GM11168 (cell line): Measurements from ENCODE around the gene NCK2.
"Not testable (repeated sequence)": the region's sequence is repeated elsewhere in the genome, so short reads cannot be mapped to it uniquely, and the experiment has no call there.

Source experiments
- in situ Hi-C: fragments of 300-500 bp; cut with MboI; formaldehyde crosslinking; loops from one replicate; pipeline ENCODE4 v1.12.0; 2022; ENCODE audit warnings: low sequenced_read_pairs; ENCODE audit not compliant: unreplicated experiment

The NCK2 gene

GRCh38 chr2:105753380-105753779 is 8.7 kb downstream of the NCK2 start:
- in situ Hi-C loops, result no loop called here

DNA sequence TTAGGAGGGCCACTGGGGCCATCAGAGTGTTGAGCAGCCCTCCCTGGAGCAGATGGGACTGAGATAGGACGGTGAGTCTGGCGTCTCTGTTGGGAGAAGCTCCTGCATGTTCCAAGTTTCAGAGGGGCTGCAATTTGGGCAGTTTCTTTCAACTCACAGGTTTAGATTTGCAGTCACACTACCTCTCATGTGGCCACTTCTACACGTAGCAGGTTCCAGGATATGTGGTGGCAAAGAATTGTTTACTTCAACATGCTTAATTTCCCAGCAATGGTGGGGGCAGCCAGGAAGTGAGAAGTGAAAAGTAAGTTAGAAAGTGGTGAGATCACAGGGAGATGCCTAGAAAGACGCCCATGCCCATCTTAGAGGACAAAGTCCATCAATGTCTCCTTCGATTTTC is 9.3 kb downstream of the NCK2 start:
- in situ Hi-C loops, result no loop called here

- in situ Hi-C loops, result no loop called here
Observed at GRCh38 chr2:105754994-105755393, 10.3 kb downstream of the NCK2 start.

- in situ Hi-C loops, result no loop called here
Observed at GRCh38 chr2:105755895-105756294, 11.2 kb downstream of the NCK2 start.

GRCh38 chr2:105756435-105756834 is 11.7 kb downstream of the NCK2 start:
- in situ Hi-C loops, result no loop called here

GRCh38 chr2:105756865-105757264 is 12.2 kb downstream of the NCK2 start:
- in situ Hi-C loops, result not testable (repeated sequence)

- in situ Hi-C loops, result no loop called here
Observed at GRCh38 chr2:105757433-105757832, 12.7 kb downstream of the NCK2 start.

GRCh38 chr2:105760191-105760590 is 15.5 kb downstream of the NCK2 start:
- in situ Hi-C loops, result no loop called here

GRCh38 chr2:105760639-105761337 is 16.1 kb downstream of the NCK2 start:
- in situ Hi-C loops, result no loop called here

DNA sequence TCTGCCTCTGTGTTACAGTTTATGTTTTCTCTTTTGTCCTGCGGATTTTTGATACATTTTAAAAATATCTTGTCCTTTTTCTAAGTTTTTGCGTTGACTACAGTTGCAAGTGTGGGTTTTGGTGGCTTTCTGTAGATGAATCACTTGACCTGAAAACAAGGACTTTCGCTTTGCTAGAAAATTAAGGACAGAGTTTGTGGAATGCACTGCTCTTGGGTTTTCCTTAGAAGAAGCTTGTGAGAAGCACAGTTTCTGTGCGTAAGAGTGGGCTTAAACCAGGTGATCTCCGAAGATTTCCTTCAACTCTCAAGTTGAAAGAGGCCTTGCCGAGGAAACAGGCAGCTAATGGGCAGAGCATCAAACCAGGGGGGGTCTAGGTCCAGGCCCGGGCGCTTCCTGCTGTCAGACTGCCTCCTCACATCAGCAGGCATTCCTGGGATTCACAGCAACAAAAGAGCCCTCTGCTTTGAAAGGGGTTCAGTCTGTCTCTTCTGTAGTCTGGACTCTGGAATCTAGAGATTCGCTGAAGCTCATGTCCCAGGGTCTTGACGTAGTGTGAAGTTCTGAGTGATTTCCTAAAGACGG is 17.3 kb downstream of the NCK2 start:
- in situ Hi-C loops, result no loop called here

DNA sequence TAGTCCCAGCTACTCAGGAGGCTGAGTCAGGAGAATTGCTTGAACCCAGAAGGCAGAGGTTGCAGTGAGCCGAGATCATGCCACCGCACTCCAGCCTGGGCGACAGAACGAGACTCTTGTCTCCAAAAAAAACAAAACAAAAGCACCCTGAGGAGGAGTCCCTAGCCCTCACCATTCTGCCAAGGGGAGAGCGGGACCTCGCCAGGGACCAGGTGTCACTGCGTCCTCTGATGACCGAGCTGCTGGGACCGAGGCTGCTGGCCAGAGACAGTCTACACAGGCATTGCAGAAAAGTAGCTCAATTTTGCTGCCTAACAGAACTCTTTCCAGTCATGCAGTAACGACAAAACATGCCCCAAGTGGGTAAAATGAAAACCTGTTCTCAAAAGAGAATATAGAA is 18.4 kb downstream of the NCK2 start:
- in situ Hi-C loops, result no loop called here

DNA sequence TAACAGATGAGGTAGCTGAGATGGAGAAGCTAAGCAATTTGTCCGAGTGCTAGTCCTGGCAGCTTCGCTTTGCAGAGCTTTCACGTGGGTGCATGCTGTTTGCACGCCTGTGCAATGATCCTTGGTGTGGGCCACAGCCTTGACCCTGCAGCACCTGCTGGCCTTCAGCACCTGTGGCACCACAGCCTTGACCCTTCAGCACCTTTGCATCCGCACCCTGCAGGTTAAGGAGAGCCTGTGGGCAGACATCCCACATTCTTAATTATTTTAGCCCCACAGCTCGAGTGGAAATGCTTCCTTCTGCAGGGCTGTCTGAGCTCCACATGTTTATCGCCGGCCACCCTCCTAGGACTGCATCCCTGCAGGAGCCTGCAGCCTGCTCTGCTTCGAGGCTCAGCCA is 19.3 kb downstream of the NCK2 start:
- in situ Hi-C loops, result no loop called here

DNA sequence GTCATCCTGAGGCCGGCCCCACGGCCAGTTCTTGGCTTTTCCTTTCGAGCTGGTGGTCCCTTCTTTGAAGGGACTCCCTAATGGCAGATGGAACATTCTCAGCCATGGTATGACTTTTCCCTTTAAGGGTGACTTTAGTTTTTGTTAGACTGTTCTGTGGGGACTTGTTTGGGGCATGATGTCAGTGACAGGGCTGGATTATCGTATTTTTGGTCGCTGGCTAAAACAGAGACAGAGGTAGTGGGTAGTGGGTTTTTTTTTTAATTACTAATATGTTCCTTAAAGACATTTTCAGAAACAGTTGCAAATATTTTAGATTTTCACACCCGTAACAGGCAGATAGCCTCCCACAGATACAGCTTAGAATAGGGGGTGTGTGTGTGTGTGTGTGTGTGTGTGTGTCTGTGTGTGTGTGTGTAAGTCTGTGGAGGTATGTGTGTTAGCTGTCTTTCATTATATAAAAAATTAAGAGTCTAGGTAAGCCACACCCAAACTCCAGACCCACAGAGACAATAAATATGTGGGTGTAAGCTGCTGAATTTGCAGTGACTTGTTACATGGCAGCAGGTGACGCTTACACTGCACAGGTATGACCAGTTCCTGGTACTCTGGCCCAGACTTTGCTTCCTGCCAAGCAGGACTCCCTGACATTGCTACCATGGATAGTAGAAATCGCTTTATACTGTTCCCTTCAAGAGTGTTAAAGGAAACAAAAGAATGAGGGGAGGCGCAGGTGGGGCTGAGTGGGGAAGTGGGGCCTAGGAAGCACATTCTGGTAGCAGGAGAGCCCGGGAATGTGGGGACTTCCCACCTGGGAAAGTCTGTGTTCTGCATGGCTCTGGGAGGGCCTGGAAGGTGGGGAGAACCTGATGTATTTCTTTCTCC is 20.9 kb downstream of the NCK2 start:
- in situ Hi-C loops, result no loop called here

DNA sequence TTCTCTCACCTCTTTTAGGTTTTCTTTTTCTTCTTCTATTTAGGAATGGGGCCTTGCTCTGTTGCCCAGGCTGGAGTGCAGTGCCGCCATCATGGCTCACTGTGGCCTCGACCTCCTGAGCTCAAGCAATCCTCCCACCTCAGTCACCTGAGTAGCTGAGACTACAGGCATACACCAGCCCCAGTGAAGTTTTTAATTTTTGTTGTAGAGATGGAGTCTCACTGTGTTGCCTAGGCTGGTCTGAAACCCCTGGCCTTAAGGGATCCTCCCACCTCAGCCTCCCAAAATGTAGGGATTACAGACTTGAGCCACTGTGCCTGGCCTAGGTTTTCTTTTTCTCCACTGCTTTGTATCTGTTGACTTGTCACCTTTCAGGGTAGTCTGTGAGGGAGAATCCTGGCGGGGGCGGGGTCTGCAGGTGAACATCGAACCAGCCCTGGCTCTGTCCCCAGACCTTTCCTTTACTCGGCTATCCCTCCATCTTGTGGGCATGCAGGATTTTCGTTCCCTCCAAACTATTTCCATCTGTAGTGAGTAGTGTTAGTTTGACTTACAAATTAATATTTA is 21.7 kb downstream of the NCK2 start:
- in situ Hi-C loops, result no loop called here

- in situ Hi-C loops, result no loop called here
Observed at GRCh38 chr2:105768176-105768575, 23.5 kb downstream of the NCK2 start.

GRCh38 chr2:105768961-105769452 is 24.3 kb downstream of the NCK2 start:
- in situ Hi-C loops, result no loop called here

DNA sequence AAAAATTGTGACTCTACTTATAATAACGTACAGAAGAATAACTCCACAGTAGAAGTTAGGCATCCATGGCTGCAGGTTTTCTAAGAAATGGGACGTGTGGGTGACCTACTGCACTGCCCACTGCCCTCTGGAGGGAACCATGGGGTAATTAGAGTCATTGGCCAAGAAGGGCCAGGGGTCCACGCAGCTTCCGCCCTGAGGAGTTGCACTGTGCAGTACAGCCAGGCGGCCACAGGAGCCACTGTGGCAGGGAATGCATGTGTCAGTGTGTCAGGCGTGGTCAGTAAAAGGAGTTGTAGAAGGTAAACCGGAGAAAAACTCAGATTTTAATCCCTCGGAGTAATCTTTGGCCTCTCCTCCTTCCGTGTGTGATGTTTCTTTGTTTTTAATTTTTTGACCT is 24.8 kb downstream of the NCK2 start:
- in situ Hi-C loops, result no loop called here

DNA sequence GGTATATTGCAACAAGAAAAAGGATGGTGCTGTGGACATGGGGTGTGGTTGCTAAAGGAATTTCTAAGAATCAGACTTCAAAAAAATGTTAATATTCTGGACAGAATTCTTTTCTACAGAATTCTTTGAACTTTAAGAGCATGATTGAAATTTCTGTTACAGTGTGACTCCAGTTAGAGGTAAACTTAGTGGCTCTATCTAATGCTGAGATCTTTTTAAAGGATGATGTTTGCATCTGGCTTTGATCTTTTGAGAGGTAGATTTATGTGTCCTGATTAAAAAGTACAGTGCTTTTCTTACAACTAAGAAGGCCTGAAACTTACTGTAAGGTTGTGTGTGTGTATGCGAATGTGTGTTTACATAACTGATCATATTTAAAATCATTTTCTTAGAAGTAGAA is 25.4 kb downstream of the NCK2 start:
- in situ Hi-C loops, result no loop called here

GRCh38 chr2:105771291-105771690 is 26.6 kb downstream of the NCK2 start:
- in situ Hi-C loops, result not testable (repeated sequence)

GRCh38 chr2:105771836-105772235 is 27.1 kb downstream of the NCK2 start:
- in situ Hi-C loops, result no loop called here

DNA sequence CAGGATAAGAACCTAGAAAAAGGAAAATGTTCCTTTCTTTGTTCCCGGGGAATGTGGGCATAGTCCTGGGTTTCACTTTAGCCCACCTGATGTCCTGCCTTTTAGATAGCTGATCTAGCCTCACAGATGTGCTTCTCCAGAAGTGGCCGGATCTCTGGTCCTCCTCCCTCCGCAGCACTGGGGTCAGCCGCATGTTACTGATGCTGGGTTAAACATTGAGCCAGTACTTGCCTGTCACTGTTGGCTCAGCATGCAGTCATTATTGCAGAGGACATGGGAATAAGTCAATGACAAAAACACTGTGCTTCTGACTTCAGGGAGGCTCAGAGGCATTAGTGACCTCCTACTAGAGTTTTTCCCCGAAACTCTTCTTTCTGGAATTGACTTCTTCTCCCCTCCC is 27.6 kb downstream of the NCK2 start:
- in situ Hi-C loops, result no loop called here
